Esophagus muscularis mucosa (tissue), 3 donors: ENCODE measurements around the gene DELE1.

Source experiments
- POLR2AphosphoS5 ChIP-seq, 2 donors: sonication (generic); formaldehyde crosslinking; IDR thresholded peaks; one replicate each; pipeline ENCODE4 v1.6.1; 2017; ENCODE audit warnings: antibody characterized with exemption in 2 of 2
- TF ChIP-seq, protein P1 (sequence below), 3 experiments: fragments of 200-600 bp in 2 of 3; fragments of 450-650 bp in 1 of 3; sonication (generic) in 2 of 3; IDR thresholded peaks; one replicate each; pipeline ENCODE4 v1.5.1; 2017 to 2019; ENCODE audit warnings: antibody characterized with exemption in 3 of 3, mild to moderate bottlenecking in 2 of 3, moderate library complexity in 1 of 3

DNA sequence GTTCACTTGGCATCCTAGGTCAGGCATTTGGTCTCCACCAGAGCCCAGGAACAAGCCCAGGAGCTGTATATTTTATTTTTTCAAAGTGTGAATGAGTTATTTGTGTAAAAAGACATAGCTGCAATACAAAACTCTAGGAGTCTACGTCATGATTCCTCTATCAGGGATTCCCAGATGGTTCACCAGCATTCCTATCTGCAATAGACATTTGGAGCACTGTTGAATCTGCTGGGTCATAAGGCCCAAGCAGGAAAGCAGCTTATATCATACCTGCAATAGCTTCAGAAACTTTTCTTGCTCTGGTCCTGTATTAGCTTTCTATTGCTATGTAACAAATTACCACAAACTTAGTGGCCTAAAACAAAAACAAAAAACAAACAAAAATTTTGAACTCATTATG lies 16.7 kb upstream of the DELE1 start:
- TF ChIP-seq, protein P1, sequence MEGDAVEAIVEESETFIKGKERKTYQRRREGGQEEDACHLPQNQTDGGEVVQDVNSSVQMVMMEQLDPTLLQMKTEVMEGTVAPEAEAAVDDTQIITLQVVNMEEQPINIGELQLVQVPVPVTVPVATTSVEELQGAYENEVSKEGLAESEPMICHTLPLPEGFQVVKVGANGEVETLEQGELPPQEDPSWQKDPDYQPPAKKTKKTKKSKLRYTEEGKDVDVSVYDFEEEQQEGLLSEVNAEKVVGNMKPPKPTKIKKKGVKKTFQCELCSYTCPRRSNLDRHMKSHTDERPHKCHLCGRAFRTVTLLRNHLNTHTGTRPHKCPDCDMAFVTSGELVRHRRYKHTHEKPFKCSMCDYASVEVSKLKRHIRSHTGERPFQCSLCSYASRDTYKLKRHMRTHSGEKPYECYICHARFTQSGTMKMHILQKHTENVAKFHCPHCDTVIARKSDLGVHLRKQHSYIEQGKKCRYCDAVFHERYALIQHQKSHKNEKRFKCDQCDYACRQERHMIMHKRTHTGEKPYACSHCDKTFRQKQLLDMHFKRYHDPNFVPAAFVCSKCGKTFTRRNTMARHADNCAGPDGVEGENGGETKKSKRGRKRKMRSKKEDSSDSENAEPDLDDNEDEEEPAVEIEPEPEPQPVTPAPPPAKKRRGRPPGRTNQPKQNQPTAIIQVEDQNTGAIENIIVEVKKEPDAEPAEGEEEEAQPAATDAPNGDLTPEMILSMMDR (IDR thresholded peaks at IDR 0.05): no peak
- no peak for TF ChIP-seq POLR2AphosphoS5 (IDR thresholded peaks at IDR 0.05)
